HG03280 (cell line): Measurements from ENCODE around the gene NODAL.

Source experiments
- ATAC-seq: cut with Tn5 transposase; IDR thresholded peaks from one replicate; pipeline ENCODE4 v1.9.1; 2021; ENCODE audit warnings: mild to moderate bottlenecking, moderate library complexity; ENCODE audit not compliant: unreplicated experiment

The NODAL gene

DNA sequence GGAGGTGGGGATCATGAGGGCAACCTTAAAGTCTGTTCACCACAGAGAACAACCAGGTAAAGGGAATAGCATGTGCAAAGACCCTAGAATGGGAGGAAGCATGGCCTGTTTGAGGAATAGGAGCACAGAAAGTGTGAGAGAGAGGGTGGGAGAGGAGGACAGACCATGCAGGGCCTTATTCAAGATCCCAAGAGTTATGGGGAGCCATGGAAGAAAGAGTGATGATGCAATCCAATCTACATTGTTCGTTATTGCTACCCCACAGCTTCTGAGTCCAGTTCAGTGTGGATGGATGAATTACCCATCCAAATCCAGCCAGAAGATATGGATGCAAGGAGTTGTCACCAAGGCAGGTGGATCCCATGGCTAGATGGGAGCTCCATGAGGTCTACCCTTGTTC is 45.3 kb downstream of the NODAL start:
- ATAC-seq = no peak

- ATAC-seq = no peak
Observed at GRCh38 chr10:70391654-70392053, 49.8 kb downstream of the NODAL start.
